GM21381 (cell line): ENCODE results near the gene NKAIN1.
"Not testable (repeated sequence)": the region's sequence is repeated elsewhere in the genome, so short reads cannot be mapped to it uniquely, and the experiment has no call there.

ENCODE experiments used
- ATAC-seq: cut with Tn5 transposase; IDR thresholded peaks from one replicate; pipeline ENCODE4 v1.9.1; 2021; ENCODE audit warnings: mild to moderate bottlenecking, moderate library complexity; ENCODE audit not compliant: unreplicated experiment

The NKAIN1 gene

GRCh38 chr1:31239653-31240241 lies at the start of gene NKAIN1:
Gene NKAIN1, minus strand, starts transcription at chr1:31239887. Its CDS starts 340 bp downstream, at chr1:31239547.
- no peak for ATAC-seq

DNA sequence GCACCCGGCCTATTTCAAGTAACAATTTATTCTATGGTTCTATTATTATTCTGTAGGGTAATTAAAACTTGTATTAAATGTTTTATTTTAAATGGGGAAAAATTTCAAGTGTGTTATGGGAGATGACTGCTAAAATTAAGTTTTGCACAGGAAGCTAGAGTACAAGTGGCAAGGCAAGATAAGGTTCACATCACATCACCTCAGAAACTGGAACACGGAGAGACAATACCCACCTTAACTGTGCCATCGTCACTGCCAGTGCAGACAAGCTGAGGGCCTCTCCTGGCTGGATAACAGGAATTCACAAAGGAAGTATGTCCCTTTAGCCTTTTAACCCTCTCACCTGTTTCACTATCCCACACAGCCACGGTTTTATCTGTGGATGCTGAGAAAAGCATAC lies 49.3 kb upstream of the NKAIN1 start:
- ATAC-seq, result no peak

GRCh38 chr1:31287791-31288190 lies 48.1 kb upstream of the NKAIN1 start:
- not testable (repeated sequence) for ATAC-seq

GRCh38 chr1:31282426-31282825 lies 42.7 kb upstream of the NKAIN1 start:
- not testable (repeated sequence) for ATAC-seq

DNA sequence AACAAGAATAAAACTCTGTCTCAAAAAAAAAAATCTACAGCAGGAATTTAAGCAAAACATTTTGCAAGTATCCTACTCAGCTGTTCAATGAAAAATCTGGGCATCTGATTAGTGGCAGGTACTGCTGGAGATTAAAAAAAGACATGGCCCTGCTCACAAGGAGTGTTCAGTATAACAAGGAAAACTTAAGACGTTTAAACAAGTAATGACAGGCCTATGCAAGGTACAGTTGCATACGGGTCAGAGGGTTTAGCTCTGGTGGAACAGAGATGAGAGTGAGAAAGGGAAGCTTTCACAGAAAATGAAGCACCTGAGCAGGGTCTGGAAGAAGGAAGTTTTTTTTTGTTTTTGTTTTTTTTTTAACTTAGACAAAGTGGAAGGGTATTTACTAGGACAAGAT lies 33.9 kb upstream of the NKAIN1 start:
- no peak for ATAC-seq

GRCh38 chr1:31272369-31272768 lies 32.7 kb upstream of the NKAIN1 start:
- no peak for ATAC-seq

GRCh38 chr1:31266547-31266946 lies 26.9 kb upstream of the NKAIN1 start:
- ATAC-seq, result no peak

DNA sequence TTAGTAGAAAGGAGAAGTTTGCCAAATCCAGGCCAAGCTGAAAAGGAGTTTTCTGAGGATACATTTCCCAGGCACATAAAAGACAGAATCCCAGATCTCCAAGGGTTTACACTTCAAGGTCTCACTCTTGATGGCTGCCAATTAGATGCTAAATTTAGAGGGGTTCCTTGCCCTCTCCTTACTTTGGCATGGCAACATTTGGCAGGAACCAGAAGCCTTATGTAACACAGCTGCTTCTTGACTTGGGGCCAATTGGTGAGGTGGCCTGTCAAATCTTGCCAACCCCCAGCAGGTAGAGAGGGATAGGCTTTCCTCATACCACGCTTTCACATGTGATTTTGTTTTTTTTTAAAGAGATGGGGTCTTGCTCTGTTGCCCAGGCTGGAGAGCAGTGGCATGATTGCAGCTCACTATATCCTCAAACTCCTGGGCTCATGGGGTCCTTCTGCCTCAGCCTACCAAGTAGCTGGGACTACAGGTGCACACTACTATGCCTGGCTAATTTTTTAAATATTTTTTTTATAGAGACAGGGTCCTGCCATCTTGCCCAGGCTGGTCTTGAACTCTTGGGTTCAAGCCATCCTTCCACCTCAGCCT lies 25.2 kb upstream of the NKAIN1 start:
- ATAC-seq, result no peak

- no peak for ATAC-seq
These were observed 23.7 kb upstream of the NKAIN1 start for GRCh38 chr1:31263408-31263807.

DNA sequence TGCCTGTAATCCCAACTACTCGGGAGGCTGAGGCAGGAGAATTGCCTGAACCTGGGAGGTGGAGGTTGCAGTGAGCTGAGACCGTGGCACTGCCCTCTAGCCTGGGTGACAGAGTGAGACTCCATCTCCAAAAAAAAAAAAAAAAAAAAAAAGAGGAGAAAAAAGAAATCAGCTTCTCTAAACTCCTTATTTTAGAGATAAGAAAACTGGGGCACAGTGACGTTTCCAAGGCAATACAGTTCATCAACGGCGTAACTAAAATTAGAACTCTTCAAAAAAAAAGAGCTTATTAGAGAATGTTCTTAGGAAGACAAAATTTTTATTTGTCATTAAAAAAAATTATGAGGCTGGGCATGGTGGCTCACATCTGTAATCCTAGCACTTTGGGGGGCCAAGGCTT lies 22.7 kb upstream of the NKAIN1 start:
- ATAC-seq, result not testable (repeated sequence)

- ATAC-seq, result no peak
These were observed 22.2 kb upstream of the NKAIN1 start for GRCh38 chr1:31261916-31262315.

GRCh38 chr1:31259746-31260145 lies 20.1 kb upstream of the NKAIN1 start:
- ATAC-seq, result no peak

DNA sequence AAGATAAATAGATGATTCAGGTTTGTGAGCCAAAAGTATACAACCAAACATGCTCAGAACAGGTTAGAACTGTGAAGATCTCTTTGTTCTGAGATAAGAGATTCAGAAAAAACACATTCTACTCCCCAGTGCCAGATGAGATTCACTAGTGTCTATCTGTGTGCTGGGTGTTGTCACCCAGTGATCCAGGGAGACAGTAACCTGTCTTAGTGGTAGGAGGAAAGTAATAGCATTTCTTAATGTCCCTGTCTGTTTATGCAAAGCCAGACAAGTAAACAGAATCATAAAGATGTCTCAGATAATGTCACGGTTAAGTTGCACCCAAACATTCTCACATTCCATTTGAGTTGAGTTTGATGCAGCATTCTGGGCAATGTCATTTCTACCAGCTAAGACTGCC lies 18.9 kb upstream of the NKAIN1 start:
- ATAC-seq, result no peak

DNA sequence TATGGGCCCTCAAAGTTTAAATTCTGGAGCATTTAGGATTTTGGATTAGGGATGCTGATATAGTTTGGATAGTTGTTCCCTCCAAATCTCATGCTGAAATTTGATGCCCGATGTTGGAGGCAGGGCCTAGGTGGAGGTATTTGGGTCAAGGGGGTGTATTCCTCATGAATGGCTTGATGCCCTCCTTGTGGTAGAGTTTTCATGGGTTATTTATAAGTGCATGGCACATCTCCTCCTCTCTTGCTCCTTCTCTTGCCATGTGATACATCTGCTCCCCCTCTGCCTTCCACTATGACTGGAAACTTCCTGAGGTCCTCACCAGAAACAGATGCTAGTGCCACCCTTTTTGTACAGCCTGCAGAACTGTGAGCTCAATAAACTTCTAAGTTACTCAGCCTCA lies 17.5 kb upstream of the NKAIN1 start:
- ATAC-seq, result no peak

GRCh38 chr1:31249854-31250253 lies 10.2 kb upstream of the NKAIN1 start:
- no peak for ATAC-seq

DNA sequence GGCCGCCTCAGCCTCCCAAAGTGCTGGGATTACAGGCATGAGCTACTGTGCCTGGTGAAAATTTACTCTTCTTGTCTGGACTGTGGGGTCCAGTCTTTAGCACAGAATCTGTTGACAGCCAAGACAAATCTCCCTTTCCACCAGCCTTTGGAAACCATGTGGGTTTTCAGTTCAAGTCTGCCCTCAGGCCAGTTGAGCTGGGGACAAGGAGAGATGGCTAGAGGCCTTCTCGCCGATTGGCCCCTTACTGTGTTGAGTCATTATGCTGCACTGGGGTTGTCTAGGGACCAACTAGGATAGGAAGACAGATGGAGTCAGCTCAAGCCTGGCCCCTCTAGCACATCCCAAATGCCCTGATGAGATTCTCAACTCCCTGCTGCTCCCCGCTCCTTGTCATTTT lies 8.6 kb upstream of the NKAIN1 start:
- ATAC-seq, result no peak

- ATAC-seq, result no peak
These were observed 4.6 kb upstream of the NKAIN1 start for GRCh38 chr1:31244326-31244725.

DNA sequence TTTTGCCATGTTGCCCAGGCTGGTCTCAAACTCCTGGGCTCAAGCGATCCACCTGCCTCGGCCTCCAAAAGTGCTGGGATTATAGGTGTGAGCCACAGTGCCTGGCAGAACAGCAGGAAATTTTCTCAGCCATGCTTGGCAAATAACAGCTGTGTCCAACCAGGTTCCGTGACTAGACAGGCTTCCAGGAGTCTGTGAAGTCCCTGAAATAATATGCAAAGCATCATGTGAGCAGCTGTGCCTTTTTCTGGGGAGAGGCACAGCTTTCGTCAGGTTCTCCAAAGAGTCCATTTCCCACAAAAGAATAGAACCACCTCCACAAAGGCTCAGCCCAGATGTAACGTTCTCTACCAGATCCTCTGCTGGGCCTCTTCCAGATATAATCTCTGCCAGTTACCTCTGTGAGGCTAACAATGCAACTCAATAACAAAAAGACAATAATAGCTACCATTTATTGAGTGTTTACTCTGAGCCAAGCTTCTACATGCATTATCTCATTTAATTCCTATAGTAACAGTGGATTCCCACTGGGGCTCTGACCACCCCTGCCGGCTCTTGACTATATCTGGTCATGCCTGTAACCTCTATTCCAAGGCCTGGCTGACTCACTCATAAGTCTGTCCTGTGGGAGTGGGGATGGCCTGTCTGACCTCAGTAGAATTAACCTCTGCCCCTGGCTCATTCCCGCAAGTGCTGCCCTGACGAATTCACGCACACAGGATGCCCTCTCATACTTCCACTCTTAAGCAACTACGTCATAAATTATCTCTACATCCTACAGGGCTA lies 4.0 kb upstream of the NKAIN1 start:
- ATAC-seq, result no peak

DNA sequence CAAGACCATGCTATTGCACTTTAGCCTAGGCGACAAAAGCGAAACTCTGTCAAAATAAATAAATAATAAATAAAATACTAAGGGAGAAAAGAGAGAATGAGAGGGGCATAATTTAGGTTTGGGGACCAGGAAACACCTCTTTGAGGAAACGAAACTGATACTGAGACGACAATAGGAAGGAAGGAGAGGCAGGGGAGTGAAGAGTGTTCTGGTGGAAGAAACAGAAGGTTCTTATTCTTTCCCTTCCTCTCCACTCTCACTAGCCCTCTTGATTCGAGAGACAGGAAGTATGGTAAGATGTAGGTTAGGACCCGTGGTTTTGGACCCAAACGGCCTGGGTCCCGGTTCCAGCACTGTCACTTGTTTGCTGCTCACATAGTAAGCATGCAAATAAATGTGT lies 1.6 kb upstream of the NKAIN1 start:
- no peak for ATAC-seq

DNA sequence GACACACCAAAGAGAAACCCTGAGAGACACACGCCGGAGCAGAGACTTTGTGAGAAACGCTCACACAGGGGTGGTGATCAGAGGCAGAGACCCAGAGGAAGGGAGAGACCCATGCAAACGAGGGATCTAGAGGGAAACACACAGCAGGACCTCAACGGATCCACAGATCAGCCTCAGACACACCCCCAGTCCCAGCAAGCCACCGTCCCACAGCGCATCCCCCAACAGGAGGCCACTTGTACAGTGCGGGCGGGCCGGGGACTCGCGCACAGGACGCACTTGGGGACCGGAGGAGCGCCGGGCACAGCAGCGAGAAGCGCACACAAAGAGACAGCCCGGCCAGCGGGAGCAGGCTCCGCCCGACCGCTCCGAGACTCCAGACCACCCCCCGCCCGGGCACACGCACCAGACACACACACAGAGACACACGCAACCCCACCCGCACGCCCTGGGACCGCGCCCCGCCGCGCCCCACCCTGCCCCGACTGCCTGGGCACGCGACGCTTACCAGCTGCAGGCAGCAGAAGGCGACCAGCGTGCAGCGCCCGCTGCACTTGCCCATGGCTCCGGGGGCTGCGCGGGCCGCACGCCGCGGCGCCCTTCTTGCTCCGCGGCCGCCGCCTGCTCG lies 587 bp downstream of the NKAIN1 start:
- no peak for ATAC-seq

GRCh38 chr1:31238612-31238985 lies 1.1 kb downstream of the NKAIN1 start:
- no peak for ATAC-seq

- no peak for ATAC-seq
These were observed 4.8 kb downstream of the NKAIN1 start for GRCh38 chr1:31234870-31235269.
